K562 (cell line): ENCODE results near the gene ING4. TPM values are rescaled to one million over a fixed set of nuclear protein-coding genes. Genes with fewer than 3 reads are reported as not detected.

Experiments
- ATAC-seq: fragments of 200-7000 bp; cut with Tn5 transposase; 3 replicates; pipeline ENCODE4 v1.9.1; 2020; ENCODE audit warnings: moderate library complexity
- BruUV-seq: library from RNA; stranded (reverse); fragments of 400-500 nt; replicated peaks from 2 replicates; lab custom pipeline; 2021; lab: Mats Ljungman, UMichigan
- CTCF ChIA-PET: fragments of 300-600 bp; formaldehyde crosslinking; extraction: SDS; loops from one replicate; lab custom pipeline; 2021; ENCODE audit warnings: low intra/inter-chr PET ratio; lab: Yijun Ruan, JAX
- POLR2A ChIA-PET: fragments of 300-600, 350-650 bp; sonication (Branson Sonifier 250); formaldehyde crosslinking; extraction: SDS; loops from one replicate; lab custom pipeline; 2021; ENCODE audit warnings: antibody characterized with exemption, inconsistent platforms; lab: Yijun Ruan, JAX
- DNase-seq, 4 experiments: peaks; one replicate each; pipeline versions ENCODE4 v3.0.0 to v3.0.0-alpha.2; 2011 to 2018; ENCODE audit warnings: low spot score in 3 of 4, mixed read lengths in 3 of 4; ENCODE audit errors: extremely low read depth in 1 of 4
- FAIRE-seq: peaks from 2 replicates; lab custom pipeline; 2011; peaks lifted over from hg19 to GRCh38; lab: Jason Lieb, UNC
- H2AFZ ChIP-seq: 2 replicates; pipeline ENCODE4 v1.6.0; 2011; ENCODE audit warnings: low read depth, low read length, control low read depth, inconsistent platforms
- H3K27ac ChIP-seq: fragments of 200-600 bp; 3 replicates; pipeline ENCODE4 v1.8.0; 2011; ENCODE audit warnings: low read depth, mild to moderate bottlenecking, control low read depth, inconsistent platforms, low read length, moderate library complexity, mixed read lengths; ENCODE audit errors: extremely low read depth
- H3K27me3 ChIP-seq, 2 experiments: fragments of 300-600 bp in 1 of 2; 2 replicates in 1 of 2; 3 replicates in 1 of 2; pipeline versions ENCODE4 v1.6.0 to v1.8.0; 2011; ENCODE audit warnings: inconsistent platforms in 2 of 2, low read length in 2 of 2, mild to moderate bottlenecking in 1 of 2, mixed read lengths in 1 of 2, moderate library complexity in 1 of 2; ENCODE audit not compliant: control insufficient read depth in 2 of 2, insufficient read depth in 2 of 2
- H3K36me3 ChIP-seq: fragments of 300-600 bp; 3 replicates; pipeline ENCODE4 v1.8.0; 2011; ENCODE audit warnings: mild to moderate bottlenecking, low read length, inconsistent platforms; ENCODE audit not compliant: control insufficient read depth, insufficient read depth
- H3K4me1 ChIP-seq, 2 experiments: fragments of 200-600 bp in 1 of 2; replicated peaks in 1 of 2; 2 replicates in 1 of 2; 3 replicates in 1 of 2; pipeline versions ENCODE4 v1.5.1 to v1.8.0; 2011; ENCODE audit warnings: inconsistent platforms in 2 of 2, low read length in 2 of 2, mild to moderate bottlenecking in 1 of 2, mixed read lengths in 1 of 2, moderate library complexity in 1 of 2; ENCODE audit not compliant: control insufficient read depth in 2 of 2, insufficient read depth in 2 of 2
- H3K4me2 ChIP-seq: 2 replicates; pipeline ENCODE4 v1.6.1; 2011; ENCODE audit warnings: low read length, control low read depth, inconsistent platforms, mixed read lengths; ENCODE audit not compliant: insufficient read depth
- H3K4me3 ChIP-seq: fragments of 200-600 bp; sonication (generic), shearing (Covaris generic); 2 replicates; pipeline ENCODE4 v1.5.1; 2016; ENCODE audit warnings: control low read depth, inconsistent platforms
- H3K79me2 ChIP-seq: fragments of 200-600 bp; 3 replicates; pipeline ENCODE4 v1.8.0; 2011; ENCODE audit warnings: low read length, inconsistent platforms; ENCODE audit not compliant: control insufficient read depth, insufficient read depth
- H3K9ac ChIP-seq, 2 experiments: 2 replicates each; pipeline versions ENCODE4 v1.6.0 to v1.6.1; 2011; ENCODE audit warnings: low read depth in 2 of 2, low read length in 2 of 2, control low read depth in 1 of 2, inconsistent platforms in 1 of 2, mild to moderate bottlenecking in 1 of 2, mixed read lengths in 1 of 2; ENCODE audit not compliant: insufficient read depth in 1 of 2
- H3K9me1 ChIP-seq: one replicate; pipeline ENCODE4 v1.6.0; 2011; ENCODE audit warnings: inconsistent platforms, mild to moderate bottlenecking, low read length, moderate library complexity; ENCODE audit not compliant: control insufficient read depth, insufficient read depth
- H3K9me3 ChIP-seq: replicated peaks from 2 replicates; pipeline ENCODE4 v1.5.1; 2011; ENCODE audit warnings: low read depth, low read length, inconsistent platforms; ENCODE audit not compliant: control insufficient read depth, insufficient read depth
- H4K20me1 ChIP-seq: replicated peaks from 2 replicates; pipeline ENCODE4 v1.6.1; 2011; ENCODE audit warnings: low read length, inconsistent platforms, mixed read lengths; ENCODE audit not compliant: control insufficient read depth, insufficient read depth
- ARID1B ChIP-seq: fragments of 450-650 bp; IDR thresholded peaks from 2 replicates; pipeline ENCODE4 v1.6.1; 2016; ENCODE audit warnings: antibody characterized with exemption, mild to moderate bottlenecking, inconsistent platforms
- ARNT ChIP-seq, 2 experiments: fragments of 450-650 bp; IDR thresholded peaks; 2 replicates each; pipeline ENCODE4 v1.6.1; 2016; ENCODE audit warnings: mild to moderate bottlenecking in 1 of 2
- FOXK2 ChIP-seq, 2 experiments: fragments of 450-650 bp; IDR thresholded peaks in 1 of 2; conservative IDR thresholded peaks in 1 of 2; 2 replicates each; pipeline ENCODE4 v1.6.1; 2016; ENCODE audit warnings: low read depth in 2 of 2, mild to moderate bottlenecking in 1 of 2
- FUS ChIP-seq: fragments of 200-400 bp; formaldehyde crosslinking; optimal IDR thresholded peaks from 2 replicates; pipeline ENCODE3; 2017; ENCODE audit warnings: low read depth, low read length
- ILK ChIP-seq: fragments of 450-650 bp; IDR thresholded peaks from 2 replicates; pipeline ENCODE4 v1.6.1; 2016; ENCODE audit warnings: missing genetic modification characterization, low read depth, mild to moderate bottlenecking, missing compliant biosample characterization, moderate library complexity, borderline replicate concordance
- NFIC ChIP-seq: fragments of 450-650 bp; IDR thresholded peaks from 2 replicates; pipeline ENCODE4 v1.6.1; 2017; ENCODE audit warnings: mild to moderate bottlenecking, inconsistent platforms
- NR2C2 ChIP-seq, 2 experiments: fragments of 200-800 bp in 1 of 2; sonication (Bioruptor generic) in 1 of 2; sonication (generic) in 1 of 2; formaldehyde crosslinking in 1 of 2; IDR thresholded peaks; 2 replicates each; pipeline versions ENCODE4 v1.6.1 to v1.8.0; 2016 to 2022; ENCODE audit warnings: mild to moderate bottlenecking in 1 of 2, missing compliant biosample characterization in 1 of 2, missing genetic modification characterization in 1 of 2, missing genetic modification reagents in 1 of 2
- PHB2 ChIP-seq: fragments of 450-650 bp; IDR thresholded peaks from 2 replicates; pipeline ENCODE4 v1.6.1; 2017; ENCODE audit warnings: low read depth
- PHF20 ChIP-seq: fragments of 450-650 bp; IDR thresholded peaks from 2 replicates; pipeline ENCODE4 v1.6.1; 2018; ENCODE audit not compliant: partially characterized antibody
- SAP30 ChIP-seq: fragments of 200-600 bp; sonication (generic); IDR thresholded peaks from 2 replicates; pipeline ENCODE4 v1.6.1; 2012; ENCODE audit warnings: borderline replicate concordance, low read depth, mild to moderate bottlenecking, moderate library complexity, low read length, control low read depth, inconsistent platforms; ENCODE audit not compliant: insufficient read depth, poor library complexity, severe bottlenecking
- SRSF3 ChIP-seq: fragments of 200-400 bp; formaldehyde crosslinking; IDR thresholded peaks from 2 replicates; pipeline ENCODE4 v1.6.1; 2016; ENCODE audit warnings: mild to moderate bottlenecking, low read length, moderate library complexity; ENCODE audit not compliant: insufficient read depth
- TCF3 ChIP-seq: sonication (generic); formaldehyde crosslinking; IDR thresholded peaks from 2 replicates; pipeline ENCODE4 v1.4.0; 2020; ENCODE audit warnings: mild to moderate bottlenecking, missing genetic modification reagents
- TSC22D4 ChIP-seq: fragments of 450-650 bp; IDR thresholded peaks from 2 replicates; pipeline ENCODE4 v1.6.1; 2016; ENCODE audit warnings: missing genetic modification characterization, missing biosample characterization, control low read depth
- ZBTB7A ChIP-seq: IDR thresholded peaks from 2 replicates; pipeline ENCODE4 v1.6.1; 2011; ENCODE audit warnings: low read depth, mild to moderate bottlenecking, low read length, moderate library complexity, borderline replicate concordance; ENCODE audit not compliant: control insufficient read depth
- ZC3H8 ChIP-seq: fragments of 450-650 bp; IDR thresholded peaks from 2 replicates; pipeline ENCODE4 v1.6.1; 2017
- ZNF12 ChIP-seq: sonication (generic); formaldehyde crosslinking; IDR thresholded peaks from 2 replicates; pipeline ENCODE4 v1.4.0; 2020; ENCODE audit warnings: mild to moderate bottlenecking, missing genetic modification reagents
- ZNF133 ChIP-seq: fragments of 250-450 bp; sonication (Bioruptor Pico); IDR thresholded peaks from 2 replicates; pipeline ENCODE4 v1.4.0; 2020; ENCODE audit warnings: mild to moderate bottlenecking
- ZNF347 ChIP-seq: fragments of 450-650 bp; formaldehyde crosslinking; IDR thresholded peaks from 2 replicates; pipeline ENCODE4 v1.4.0; 2020; ENCODE audit warnings: low read depth, mild to moderate bottlenecking, moderate library complexity
- WGBS: fragments of 100-300 bp; shearing (Covaris generic); methylation state at CpG from one replicate; pipeline ENCODE4 v1.1.6; 2016; ENCODE audit warnings: low coverage, mixed read lengths; ENCODE audit not compliant: insufficient coverage; ENCODE audit errors: missing lambda C conversion rate; 5-methylcytosine and 5-hydroxymethylcytosine counted together
- in situ Hi-C: fragments of 300-500 bp; cut with MboI; formaldehyde crosslinking; loops from 4 replicates; pipeline ENCODE4 v1.15.0; 2018; ENCODE audit warnings: inconsistent platforms, mixed read lengths
- intact Hi-C: fragments of 100-400 bp; cut with micrococcal nuclease; formaldehyde crosslinking; loops from 2 replicates; pipeline ENCODE4 v1.14.2; 2022
- polyA plus RNA-seq, 8 experiments: library from polyadenylated mRNA; depleted of rRNA in 4 of 8; stranded (reverse) in 5 of 8; unstranded in 3 of 8; fragments of >200 nt; fragmentation: Nextera tagmentation in 2 of 8; fragmentation: Illumina TruSeq in 1 of 8; extraction: Ambion mirVana in 2 of 8; extraction: Trizol in 1 of 8; gene quantifications; 2 replicates each; pipeline versions ENCODE4 v1.2.1 to v1.2.3, GENCODE V29; 2011 to 2014; ENCODE audit warnings: inconsistent platforms in 1 of 8, missing spikeins in 1 of 8
- total RNA-seq, 7 experiments: library from RNA; depleted of rRNA in 6 of 7; stranded (reverse); fragments of >200 nt in 6 of 7; fragmentation: Illumina TruSeq in 2 of 7; extraction: Trizol in 2 of 7; gene quantifications; 2 replicates each; pipeline versions ENCODE4 v1.2.1 to v1.2.3, GENCODE V29; 2011 to 2021; ENCODE audit warnings: low replicate concordance in 1 of 7
- TF ChIP-seq, protein P1 (sequence below): sonication (generic); formaldehyde crosslinking; IDR thresholded peaks from 2 replicates; pipeline ENCODE4 v1.8.0; 2022; ENCODE audit warnings: mild to moderate bottlenecking, missing genetic modification reagents
- TF ChIP-seq, protein P2 (sequence below): fragments of 250-450 bp; sonication (Bioruptor Pico); IDR thresholded peaks from 2 replicates; pipeline ENCODE4 v1.8.0; 2022; ENCODE audit warnings: moderate library complexity, mild to moderate bottlenecking, inconsistent platforms

Gene ING4
- total and polyA plus RNA-seq, 9 of the 15 experiments (the other 6 are each of a cell fraction or from before 2014, with no cell fraction given): 6.6 to 30.2 (median 15.7) TPM

DNA sequence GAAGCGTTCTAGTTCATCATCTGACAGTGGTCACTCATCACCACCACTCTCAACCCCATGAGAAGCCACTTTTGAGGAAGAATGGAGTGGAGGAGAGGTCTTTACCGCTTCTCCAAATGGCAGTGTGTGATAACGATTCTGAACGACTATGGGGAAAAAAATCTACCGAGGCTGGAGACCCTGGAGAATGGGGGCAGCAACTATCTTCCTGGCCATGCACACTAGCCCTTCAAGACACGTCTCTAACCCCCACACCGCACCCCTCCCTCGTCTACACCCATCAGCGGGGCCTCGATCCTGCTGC, 365 bp downstream of the ING4 start:
- Histone ChIP-seq H3K4me2 (peak overlapping the region; percentile 92), H3K4me3 (peak overlapping the region; percentile 62), H3K79me2 (peaks cover 11% of the 10 kb centered on the region), H3K27ac (peak overlapping the region; percentile 84), H3K9me1 (no peaks in the 10 kb centered on the region), H3K9ac (peak overlapping the region; percentile 73 to 85), H4K20me1 (no peaks in the 10 kb centered on the region), H2AFZ (peak overlapping the region; percentile 89), H3K27me3 (no peaks in the 10 kb centered on the region), H3K9me3 (no peaks in the 10 kb centered on the region), H3K4me1 (peaks cover 0 to 12% of the 10 kb centered on the region in 2 experiments; a peak in 2 of 5 replicates), H3K36me3 (peaks cover 14% of the 10 kb centered on the region; the same call in 2 of the 3 replicates)
- CTCF ChIA-PET: no interaction called here
- DNase-seq: peak; percentile 72 to 84 (median 84)
- TSS peak; percentile 62 for BruUV-seq
- POLR2A ChIA-PET: no interaction called here
- in situ Hi-C loops: no loop called here
- WGBS: 0% methylated on average over 8 of the region's 10 CpGs
- intact Hi-C loops: loop anchor here (2.0 kb wide), 3 partner anchors 24 to 56 kb away; partner anchors contain the start of genes CHD4 and ZNF384
- no peak for FAIRE-seq
- ATAC-seq: peak; percentile 83
- peak; percentile 81 for TF ChIP-seq SAP30
- TF ChIP-seq, protein P1, sequence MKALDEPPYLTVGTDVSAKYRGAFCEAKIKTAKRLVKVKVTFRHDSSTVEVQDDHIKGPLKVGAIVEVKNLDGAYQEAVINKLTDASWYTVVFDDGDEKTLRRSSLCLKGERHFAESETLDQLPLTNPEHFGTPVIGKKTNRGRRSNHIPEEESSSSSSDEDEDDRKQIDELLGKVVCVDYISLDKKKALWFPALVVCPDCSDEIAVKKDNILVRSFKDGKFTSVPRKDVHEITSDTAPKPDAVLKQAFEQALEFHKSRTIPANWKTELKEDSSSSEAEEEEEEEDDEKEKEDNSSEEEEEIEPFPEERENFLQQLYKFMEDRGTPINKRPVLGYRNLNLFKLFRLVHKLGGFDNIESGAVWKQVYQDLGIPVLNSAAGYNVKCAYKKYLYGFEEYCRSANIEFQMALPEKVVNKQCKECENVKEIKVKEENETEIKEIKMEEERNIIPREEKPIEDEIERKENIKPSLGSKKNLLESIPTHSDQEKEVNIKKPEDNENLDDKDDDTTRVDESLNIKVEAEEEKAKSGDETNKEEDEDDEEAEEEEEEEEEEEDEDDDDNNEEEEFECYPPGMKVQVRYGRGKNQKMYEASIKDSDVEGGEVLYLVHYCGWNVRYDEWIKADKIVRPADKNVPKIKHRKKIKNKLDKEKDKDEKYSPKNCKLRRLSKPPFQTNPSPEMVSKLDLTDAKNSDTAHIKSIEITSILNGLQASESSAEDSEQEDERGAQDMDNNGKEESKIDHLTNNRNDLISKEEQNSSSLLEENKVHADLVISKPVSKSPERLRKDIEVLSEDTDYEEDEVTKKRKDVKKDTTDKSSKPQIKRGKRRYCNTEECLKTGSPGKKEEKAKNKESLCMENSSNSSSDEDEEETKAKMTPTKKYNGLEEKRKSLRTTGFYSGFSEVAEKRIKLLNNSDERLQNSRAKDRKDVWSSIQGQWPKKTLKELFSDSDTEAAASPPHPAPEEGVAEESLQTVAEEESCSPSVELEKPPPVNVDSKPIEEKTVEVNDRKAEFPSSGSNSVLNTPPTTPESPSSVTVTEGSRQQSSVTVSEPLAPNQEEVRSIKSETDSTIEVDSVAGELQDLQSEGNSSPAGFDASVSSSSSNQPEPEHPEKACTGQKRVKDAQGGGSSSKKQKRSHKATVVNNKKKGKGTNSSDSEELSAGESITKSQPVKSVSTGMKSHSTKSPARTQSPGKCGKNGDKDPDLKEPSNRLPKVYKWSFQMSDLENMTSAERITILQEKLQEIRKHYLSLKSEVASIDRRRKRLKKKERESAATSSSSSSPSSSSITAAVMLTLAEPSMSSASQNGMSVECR (CRISPR knock-in tag): no peak
- peak; percentile 10; the same call in 1 of the 2 replicates for TF ChIP-seq TCF3 (CRISPR knock-in tag)
- TF ChIP-seq PHB2: 0 out of 2 replicates have a peak, but pooled peaks have one; percentile 19
- TF ChIP-seq ARID1B: 0 out of 2 replicates have a peak, but pooled peaks have one; percentile 15
- TF ChIP-seq PHF20: no peak
- TF ChIP-seq, protein P2, sequence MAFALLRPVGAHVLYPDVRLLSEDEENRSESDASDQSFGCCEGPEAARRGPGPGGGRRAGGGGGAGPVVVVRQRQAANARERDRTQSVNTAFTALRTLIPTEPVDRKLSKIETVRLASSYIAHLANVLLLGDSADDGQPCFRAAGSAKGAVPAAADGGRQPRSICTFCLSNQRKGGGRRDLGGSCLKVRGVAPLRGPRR (CRISPR knock-in tag): no peak
- no peak for TF ChIP-seq SRSF3
- no peak for TF ChIP-seq ILK (tag)
- no peak for TF ChIP-seq ZNF347 (CRISPR knock-in tag)
- no peak for TF ChIP-seq FUS
- TF ChIP-seq ARNT (IDR thresholded peaks at IDR 0.05): no peak
- no peak for TF ChIP-seq ZC3H8
- TF ChIP-seq FOXK2 (conservative IDR thresholded peaks at IDR 0.05 in 1 of 2, IDR thresholded peaks at IDR 0.05 in 1 of 2; ENCODE audit: low read depth in 2 of 2): no peak
- no peak for TF ChIP-seq ZNF12 (CRISPR knock-in tag)
- peak; percentile 76; the same call in 1 of the 2 replicates for TF ChIP-seq ZBTB7A
- no peak for TF ChIP-seq TSC22D4
- TF ChIP-seq ZNF133 (CRISPR knock-in tag): no peak
- no peak for TF ChIP-seq NR2C2 (CRISPR knock-in tag; IDR thresholded peaks at IDR 0.05)
- no peak for TF ChIP-seq NR2C2 (tag; IDR thresholded peaks at IDR 0.05)
- TF ChIP-seq NFIC: no peak
